Activated CD8-positive, alpha-beta T cell treated with anti-CD3 and anti-CD28 coated beads, Interleukin-2, amount 10 ng/mL, durations not matched to agents 7 days and 5 days (primary cell): ENCODE data around the gene FAM222A. TPM values are rescaled to one million over a fixed set of nuclear protein-coding genes. Genes with fewer than 3 reads are reported as not detected.

Experiments
- ATAC-seq: fragments of 150-1000 bp; cut with Tn5 transposase; one replicate; pipeline ENCODE4 v1.10.0; 2021; ENCODE audit warnings: moderate library complexity
- CTCF ChIA-PET: fragments of 350-600 bp; sonication (Branson Sonifier 250); formaldehyde crosslinking; loops from one replicate; lab custom pipeline; 2021; ENCODE audit warnings: antibody characterized with exemption; lab: Charles Lee
- POLR2A ChIA-PET: fragments of 350-600 bp; sonication (Branson Sonifier 250); formaldehyde crosslinking; loops from one replicate; lab custom pipeline; 2021; ENCODE audit warnings: antibody characterized with exemption; lab: Charles Lee
- DNase-seq: peaks from one replicate; pipeline ENCODE4 v3.0.0-alpha.2; 2020
- H3K27ac Mint-ChIP-seq: one replicate; pipeline ENCODE4 v1.8.0; 2021; ENCODE audit warnings: mild to moderate bottlenecking, mixed read lengths
- H3K27me3 Mint-ChIP-seq: one replicate; pipeline ENCODE4 v1.8.0; 2021; ENCODE audit warnings: low read depth, mixed read lengths
- H3K36me3 Mint-ChIP-seq: one replicate; pipeline ENCODE4 v1.8.0; 2021; ENCODE audit warnings: low read depth, mixed read lengths
- H3K4me1 Mint-ChIP-seq: one replicate; pipeline ENCODE4 v1.8.0; 2021; ENCODE audit warnings: low read depth, mixed read lengths
- H3K4me3 Mint-ChIP-seq: one replicate; pipeline ENCODE4 v1.8.0; 2021; ENCODE audit warnings: mild to moderate bottlenecking, mixed read lengths
- H3K9me3 Mint-ChIP-seq: one replicate; pipeline ENCODE4 v1.8.0; 2022; ENCODE audit warnings: mixed read lengths; ENCODE audit not compliant: insufficient read depth
- total RNA-seq, 2 experiments: library from RNA; stranded (reverse); gene quantifications; one replicate each; pipeline ENCODE4 v1.2.3, GENCODE V29; 2021

Gene FAM222A
- total RNA-seq, 2 experiments from 2014 or later: 1.6 to 1.9 TPM

GRCh38 chr12:109795023-109795422 is 81.4 kb downstream of the FAM222A start:
- POLR2A ChIA-PET: no interaction called here
- CTCF ChIA-PET: interaction anchor here (1.7 to 2.1 kb wide), 2 partner anchors 10 to 50 kb away, joined by 8 to 10 read pairs; no protein-coding TSS in a partner anchor
- Mint-ChIP-seq H3K9me3 (no peaks in the 10 kb centered on the region), H3K4me1 (no peaks in the 10 kb centered on the region), H3K27ac (no peak overlapping the region), H3K27me3 (peaks cover 5% of the 10 kb centered on the region), H3K4me3 (no peak overlapping the region), H3K36me3 (no peaks in the 10 kb centered on the region)
- ATAC-seq (no peak), DNase-seq (no peak)

- CTCF ChIA-PET: interaction anchor here (1.0 to 2.1 kb wide), 3 partner anchors 9 to 49 kb away, joined by 3 to 10 read pairs (median 8); no protein-coding TSS in a partner anchor
- Mint-ChIP-seq H3K36me3 (no peaks in the 10 kb centered on the region), H3K9me3 (no peaks in the 10 kb centered on the region), H3K27me3 (peaks cover 5% of the 10 kb centered on the region), H3K4me1 (no peaks in the 10 kb centered on the region), H3K4me3 (no peak overlapping the region), H3K27ac (no peak overlapping the region)
- DNase-seq (no peak), ATAC-seq (no peak)
- POLR2A ChIA-PET: no interaction called here
These were observed 82.4 kb downstream of the FAM222A start for GRCh38 chr12:109796057-109796456.

DNA sequence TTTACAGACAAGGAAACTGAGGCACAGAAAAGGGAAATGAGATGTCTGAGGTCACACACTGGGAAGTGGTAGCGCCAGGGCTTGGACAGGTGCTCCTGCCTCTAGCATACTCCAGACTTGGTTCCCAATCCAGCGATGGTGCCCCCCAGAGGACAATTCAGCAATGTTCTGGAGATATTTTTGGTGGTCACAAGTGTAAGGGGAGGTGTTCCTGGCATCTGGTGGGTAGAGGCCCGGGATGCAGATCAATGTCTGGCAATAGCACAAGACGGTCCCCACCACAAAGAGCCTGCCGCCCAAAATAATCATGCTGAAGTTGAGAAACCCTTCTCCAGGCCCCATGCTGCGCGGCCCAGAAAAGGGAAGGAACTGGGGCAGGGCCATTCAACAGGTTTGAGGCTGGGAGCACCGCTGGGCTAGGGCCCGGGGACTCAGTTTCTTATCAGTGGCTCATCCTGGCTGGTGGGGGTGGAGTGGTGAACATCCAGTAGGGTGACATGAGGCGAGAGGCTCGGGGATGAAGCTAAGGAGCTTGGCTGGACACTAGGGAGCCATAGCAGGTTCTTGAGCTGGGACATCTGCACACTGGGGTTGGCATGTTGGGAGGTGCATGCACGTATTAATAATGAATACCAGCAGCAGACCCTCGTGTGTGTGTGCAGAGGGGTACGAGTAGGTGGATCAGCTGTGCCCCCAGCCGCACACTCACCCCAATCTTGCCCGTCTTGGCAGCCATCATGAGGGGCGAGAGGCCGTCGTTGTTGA is 84.5 kb downstream of the FAM222A start:
- H3K36me3 Mint-ChIP-seq: no peaks in the 10 kb centered on the region
- no peaks in the 10 kb centered on the region for H3K4me1 Mint-ChIP-seq
- POLR2A ChIA-PET: no interaction called here
- no peaks in the 10 kb centered on the region for H3K9me3 Mint-ChIP-seq
- CTCF ChIA-PET: no interaction called here
- DNase-seq: no peak
- ATAC-seq: no peak
- H3K27me3 Mint-ChIP-seq: peaks cover 3% of the 10 kb centered on the region
- no peak overlapping the region for H3K27ac Mint-ChIP-seq
- no peak overlapping the region for H3K4me3 Mint-ChIP-seq

- ATAC-seq (no peak), DNase-seq (no peak)
- peaks cover 3% of the 10 kb centered on the region for H3K27me3 Mint-ChIP-seq
- no peaks in the 10 kb centered on the region for H3K9me3 Mint-ChIP-seq
- no peak overlapping the region for H3K4me3 Mint-ChIP-seq
- H3K4me1 Mint-ChIP-seq: no peaks in the 10 kb centered on the region
- no peak overlapping the region for H3K27ac Mint-ChIP-seq
- H3K36me3 Mint-ChIP-seq: no peaks in the 10 kb centered on the region
- ChIA-PET POLR2A (no interaction called here), CTCF (no interaction called here)
These were observed 85.1 kb downstream of the FAM222A start for GRCh38 chr12:109798691-109799090.

DNA sequence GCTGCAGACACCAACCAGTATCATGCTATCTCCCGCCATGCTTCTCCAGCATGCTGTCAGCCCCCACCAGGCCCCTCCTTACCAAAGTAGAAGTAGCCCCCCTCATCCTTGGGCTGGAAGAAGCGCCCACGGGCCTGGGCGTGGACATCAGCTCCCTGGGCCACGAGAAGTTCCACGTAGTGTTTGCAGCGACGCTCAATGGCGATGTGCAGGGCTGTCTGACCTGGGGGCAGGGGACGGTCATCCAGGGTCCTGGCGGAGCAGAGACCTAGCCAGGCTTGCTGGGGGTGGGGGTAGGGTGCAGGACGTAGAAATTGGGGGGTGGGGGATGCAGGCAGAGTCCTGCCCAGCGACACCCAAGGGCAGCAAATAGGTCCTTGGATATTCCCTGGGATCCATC is 86.9 kb downstream of the FAM222A start:
- Mint-ChIP-seq H3K36me3 (no peaks in the 10 kb centered on the region), H3K27me3 (no peaks in the 10 kb centered on the region), H3K27ac (no peak overlapping the region), H3K9me3 (no peaks in the 10 kb centered on the region), H3K4me3 (no peak overlapping the region), H3K4me1 (no peaks in the 10 kb centered on the region)
- no peak for ATAC-seq
- POLR2A ChIA-PET: no interaction called here
- no peak for DNase-seq
- CTCF ChIA-PET: interaction anchor here (1.7 kb wide), 1 partner anchor 45 kb away, joined by 7 read pairs; no protein-coding TSS in a partner anchor

DNA sequence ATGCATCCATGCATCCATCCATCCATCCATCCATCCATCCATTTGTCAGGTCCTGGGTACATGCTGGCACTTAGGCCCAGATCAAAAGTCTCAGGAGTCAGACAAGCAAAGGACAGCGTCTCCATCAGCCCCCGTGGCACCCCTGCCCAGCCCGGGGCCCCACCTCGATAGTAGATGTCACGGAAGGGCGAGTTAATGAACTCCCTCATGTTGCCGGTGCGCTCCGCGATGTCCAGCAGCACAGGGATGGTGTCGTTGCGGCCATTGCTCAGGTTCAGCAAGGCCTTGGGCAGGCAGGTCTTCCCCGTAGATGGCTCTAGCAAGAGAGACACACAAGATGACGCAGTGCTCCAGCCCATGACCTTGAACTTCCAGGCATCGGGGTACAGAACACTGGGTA is 89.2 kb downstream of the FAM222A start:
- H3K4me3 Mint-ChIP-seq: no peak overlapping the region
- POLR2A ChIA-PET: no interaction called here
- H3K36me3 Mint-ChIP-seq: no peaks in the 10 kb centered on the region
- CTCF ChIA-PET: interaction anchor here (0.6 kb wide), 1 partner anchor 609 kb away, joined by 4 read pairs; no protein-coding TSS in a partner anchor
- DNase-seq: no peak
- H3K27ac Mint-ChIP-seq: no peak overlapping the region
- no peaks in the 10 kb centered on the region for H3K27me3 Mint-ChIP-seq
- H3K4me1 Mint-ChIP-seq: no peaks in the 10 kb centered on the region
- ATAC-seq: no peak
- H3K9me3 Mint-ChIP-seq: no peaks in the 10 kb centered on the region

DNA sequence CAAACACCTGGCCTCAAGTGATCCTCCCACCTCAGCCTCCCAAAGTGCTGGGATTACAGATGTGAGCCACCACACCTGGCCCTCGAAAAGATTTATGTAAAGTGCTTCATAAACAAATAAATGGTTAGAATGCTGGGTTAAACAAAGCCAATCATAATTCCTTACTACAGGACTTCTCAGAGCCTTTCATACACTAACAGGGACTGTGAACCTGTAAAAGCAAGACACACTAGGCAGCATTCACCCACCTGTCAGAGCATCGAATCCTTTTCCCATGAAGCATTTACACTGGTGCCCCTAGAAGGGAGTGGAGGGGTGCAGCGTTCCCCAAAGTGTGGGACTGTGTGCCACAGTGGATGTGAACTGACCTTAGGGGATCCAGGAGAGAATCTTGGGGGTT is 90.1 kb downstream of the FAM222A start:
- POLR2A ChIA-PET: no interaction called here
- H3K27me3 Mint-ChIP-seq: no peaks in the 10 kb centered on the region
- no peaks in the 10 kb centered on the region for H3K4me1 Mint-ChIP-seq
- no peak for DNase-seq
- H3K4me3 Mint-ChIP-seq: no peak overlapping the region
- CTCF ChIA-PET: interaction anchor here (0.6 to 4.2 kb wide), 9 partner anchors 8 to 608 kb away, joined by 3 to 80 read pairs (median 4); no protein-coding TSS in a partner anchor
- no peak overlapping the region for H3K27ac Mint-ChIP-seq
- H3K9me3 Mint-ChIP-seq: no peaks in the 10 kb centered on the region
- ATAC-seq: no peak
- H3K36me3 Mint-ChIP-seq: no peaks in the 10 kb centered on the region

DNA sequence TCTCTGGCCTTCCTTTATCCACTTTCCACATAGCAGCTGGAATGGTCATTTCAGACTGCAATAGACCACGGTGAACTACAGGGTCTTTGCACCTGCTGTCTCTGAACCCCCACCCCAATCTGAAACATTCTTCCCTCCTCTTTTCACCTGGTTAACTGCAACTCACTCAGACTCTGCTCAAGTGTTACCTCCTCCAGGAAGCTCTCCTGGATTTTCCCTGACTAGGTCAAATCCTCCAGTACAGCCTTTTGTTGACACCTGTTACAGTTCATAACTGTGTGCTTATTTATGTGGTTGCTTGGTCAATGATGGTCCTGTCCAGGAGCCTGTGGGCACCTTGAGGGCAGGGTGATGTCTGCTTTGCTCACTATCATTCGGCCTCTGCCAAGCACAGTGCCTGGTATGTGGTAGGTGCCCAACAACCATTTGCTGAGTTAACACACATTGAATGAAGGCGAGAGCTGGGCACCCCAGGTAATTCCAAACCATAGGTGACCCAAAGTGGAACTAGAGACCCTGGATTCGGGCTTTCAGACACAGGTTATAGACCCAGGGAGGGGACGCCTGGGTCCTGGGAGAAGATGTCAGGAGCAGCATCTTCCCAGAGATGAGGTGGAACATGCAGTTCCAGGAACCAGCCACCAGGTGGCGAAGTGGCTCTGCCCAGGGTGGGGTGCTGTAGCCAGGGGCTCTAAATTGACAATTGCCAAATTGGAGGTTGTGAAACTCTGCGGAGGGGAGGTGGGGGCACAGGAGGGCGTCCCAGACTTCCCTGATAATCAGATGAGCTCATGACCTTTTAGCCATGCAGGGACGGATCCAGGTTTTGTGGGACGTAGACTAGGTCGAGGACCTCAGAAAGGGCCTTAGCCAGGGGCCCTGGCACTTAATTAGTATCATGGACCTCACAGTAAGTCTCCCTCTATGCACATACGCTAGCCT is 91.5 kb downstream of the FAM222A start:
- Mint-ChIP-seq H3K27ac (no peak overlapping the region), H3K9me3 (no peaks in the 10 kb centered on the region), H3K36me3 (no peaks in the 10 kb centered on the region), H3K4me1 (no peaks in the 10 kb centered on the region), H3K27me3 (no peaks in the 10 kb centered on the region), H3K4me3 (no peak overlapping the region)
- ATAC-seq: peak; percentile 72
- ChIA-PET CTCF (interaction anchor here (0.6 to 4.2 kb wide), 28 partner anchors 10 to 416 kb away, joined by 3 to 80 read pairs (median 4); partner anchors contain the start of genes KCTD10 and UBE3B), POLR2A (interaction anchor here (0.9 kb wide), 1 partner anchor 40 kb away, joined by 4 read pairs; no protein-coding TSS in a partner anchor)
- peak; percentile 70 for DNase-seq

DNA sequence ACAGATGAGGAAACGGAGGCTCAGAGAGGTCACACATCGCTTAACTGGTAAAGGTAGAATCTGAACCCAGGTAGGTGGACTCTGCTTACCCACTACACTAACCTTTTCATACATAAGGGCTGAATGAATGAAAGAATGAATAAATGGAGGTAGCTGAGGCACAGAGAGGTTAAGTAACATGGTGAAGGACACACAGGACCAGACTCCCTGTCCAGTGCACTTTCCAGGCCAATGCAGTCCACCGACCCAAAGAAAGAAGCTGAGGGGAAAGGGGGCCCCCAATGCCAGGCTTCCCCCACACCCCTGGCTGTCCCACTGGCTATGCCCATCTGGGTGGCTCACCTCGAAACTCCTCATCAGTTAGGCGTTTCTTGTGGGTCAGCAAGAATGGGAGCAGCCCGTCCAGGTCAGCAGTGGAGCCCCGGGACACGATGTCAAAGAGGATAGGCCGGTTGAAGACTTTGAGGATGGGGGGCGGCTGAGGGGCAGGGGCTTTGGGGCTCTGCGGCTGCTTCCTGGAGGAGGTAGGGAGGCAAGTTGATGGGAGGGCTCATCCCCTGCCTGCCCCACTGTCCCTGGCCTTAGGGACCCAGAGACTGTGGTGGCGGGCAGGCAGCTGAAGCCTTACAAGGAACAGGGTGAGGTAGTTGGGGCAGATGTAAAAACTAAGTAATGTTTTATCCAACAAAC is 94.5 kb downstream of the FAM222A start:
- Mint-ChIP-seq H3K36me3 (no peaks in the 10 kb centered on the region), H3K27me3 (no peaks in the 10 kb centered on the region), H3K4me3 (no peak overlapping the region), H3K9me3 (no peaks in the 10 kb centered on the region), H3K4me1 (no peaks in the 10 kb centered on the region), H3K27ac (no peak overlapping the region)
- POLR2A ChIA-PET: no interaction called here
- DNase-seq (no peak), ATAC-seq (no peak)
- CTCF ChIA-PET: interaction anchor here (1.1 kb wide), 1 partner anchor 37 kb away, joined by 4 read pairs; no protein-coding TSS in a partner anchor

DNA sequence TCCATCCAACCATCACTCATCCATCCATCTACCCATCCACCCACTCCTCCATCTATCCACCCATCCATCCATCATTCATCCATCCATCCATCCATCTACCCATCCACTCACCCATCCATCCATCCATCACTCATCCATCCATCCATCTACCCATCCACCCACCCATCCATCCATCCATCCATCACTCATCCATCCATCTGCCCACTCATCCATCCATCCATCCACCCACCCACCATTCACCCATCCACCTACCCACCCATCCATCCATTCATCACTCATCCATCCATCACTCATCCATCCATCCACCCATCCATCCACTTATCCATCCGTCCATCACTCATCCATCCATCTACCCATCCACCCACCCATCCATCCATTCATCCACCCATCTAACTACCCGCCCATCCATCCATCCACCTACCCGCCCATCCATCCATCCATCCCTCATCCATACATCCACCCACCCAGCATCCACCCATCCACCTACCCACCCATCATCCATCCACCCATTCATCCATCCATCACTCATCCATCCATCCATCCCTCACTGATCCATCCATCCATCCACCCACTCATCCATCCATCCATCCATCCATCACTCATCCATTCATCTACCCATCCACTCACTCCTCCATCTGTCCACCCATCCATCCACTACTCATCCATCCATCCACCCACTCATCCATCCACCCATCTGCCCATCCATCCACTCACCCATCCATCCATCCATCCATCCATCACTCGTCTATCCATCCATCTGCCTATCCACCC is 95.4 kb downstream of the FAM222A start:
- Mint-ChIP-seq H3K27ac (no peak overlapping the region), H3K4me1 (no peaks in the 10 kb centered on the region), H3K9me3 (no peaks in the 10 kb centered on the region), H3K27me3 (no peaks in the 10 kb centered on the region), H3K36me3 (no peaks in the 10 kb centered on the region), H3K4me3 (no peak overlapping the region)
- CTCF ChIA-PET: interaction anchor here (1.1 kb wide), 1 partner anchor 36 kb away, joined by 4 read pairs; no protein-coding TSS in a partner anchor
- POLR2A ChIA-PET: no interaction called here
- ATAC-seq (no peak), DNase-seq (no peak)
